ENCODE measurements around the gene NEGR1. TPM values are rescaled to one million over a fixed set of nuclear protein-coding genes. Genes with fewer than 3 reads are reported as not detected.

The NEGR1 gene
- total and polyA plus RNA-seq, 7 donors, result 1.3 to 10.2 (median 2.2) TPM

GRCh38 chr1:71427066-71427465 is 855.3 kb downstream of the NEGR1 start:
- Histone ChIP-seq H3K27ac (no peak overlapping the region), H3K9me3 (no peaks in the 10 kb centered on the region), H3K4me3 (no peak overlapping the region), H3K4me1 (no peaks in the 10 kb centered on the region), H3K27me3 (ENCODE audit: insufficient read depth in 3 of 3, low read length in 2 of 3) (no peaks in the 10 kb centered on the region), H3K36me3 (ENCODE audit: insufficient read depth in 1 of 2, low read depth in 1 of 2) (no peaks in the 10 kb centered on the region)
- 85 to 88% (median 86%) methylated on average over 3 of the region's 3 CpGs for WGBS, 3 donors
- intact Hi-C loops (cut with DNase I), result no loop called here
- no peak for TF ChIP-seq CTCF (IDR thresholded peaks at IDR 0.05)
- no peak for ATAC-seq
- DNase-seq, result no peak

GRCh38 chr1:71424536-71424935 is 857.8 kb downstream of the NEGR1 start:
- intact Hi-C loops (cut with DNase I), result no loop called here
- no peak for DNase-seq
- no peaks in the 10 kb centered on the region for H3K36me3 ChIP-seq (ENCODE audit: insufficient read depth in 1 of 2, low read depth in 1 of 2)
- H3K27ac ChIP-seq, result no peak overlapping the region
- no peaks in the 10 kb centered on the region for H3K4me1 ChIP-seq
- H3K27me3 ChIP-seq (ENCODE audit: insufficient read depth in 3 of 3, low read length in 2 of 3), result no peaks in the 10 kb centered on the region
- ATAC-seq, result no peak
- no peaks in the 10 kb centered on the region for H3K9me3 ChIP-seq
- TF ChIP-seq CTCF (IDR thresholded peaks at IDR 0.05), result no peak
- H3K4me3 ChIP-seq, result no peak overlapping the region

- ATAC-seq (no peak), DNase-seq (no peak)
- no peaks in the 10 kb centered on the region for H3K36me3 ChIP-seq (ENCODE audit: insufficient read depth in 1 of 2, low read depth in 1 of 2)
- intact Hi-C loops (cut with DNase I), result no loop called here
- H3K27ac ChIP-seq, result no peak overlapping the region
- no peaks in the 10 kb centered on the region for H3K27me3 ChIP-seq (ENCODE audit: insufficient read depth in 3 of 3, low read length in 2 of 3)
- H3K4me1 ChIP-seq, result no peaks in the 10 kb centered on the region
- no peaks in the 10 kb centered on the region for H3K9me3 ChIP-seq
- 55 to 59% (median 56%) methylated on average over 6 of the region's 6 CpGs for WGBS, 3 donors
- no peak for TF ChIP-seq CTCF (IDR thresholded peaks at IDR 0.05)
- no peak overlapping the region for H3K4me3 ChIP-seq
These were observed 860.1 kb downstream of the NEGR1 start for GRCh38 chr1:71422221-71422620.

- no peaks in the 10 kb centered on the region for H3K36me3 ChIP-seq (ENCODE audit: insufficient read depth in 1 of 2, low read depth in 1 of 2)
- ATAC-seq (no peak), DNase-seq (no peak)
- H3K9me3 ChIP-seq, result no peaks in the 10 kb centered on the region
- H3K27ac ChIP-seq, result no peak overlapping the region
- 76 to 84% (median 77%) methylated on average over 3 of the region's 3 CpGs for WGBS, 3 donors
- no peak overlapping the region for H3K4me3 ChIP-seq
- no peaks in the 10 kb centered on the region for H3K27me3 ChIP-seq (ENCODE audit: insufficient read depth in 3 of 3, low read length in 2 of 3)
- TF ChIP-seq CTCF (IDR thresholded peaks at IDR 0.05), result no peak
- intact Hi-C loops (cut with DNase I), result no loop called here
- no peaks in the 10 kb centered on the region for H3K4me1 ChIP-seq
These were observed 864.9 kb downstream of the NEGR1 start for GRCh38 chr1:71417421-71417820.

- no peaks in the 10 kb centered on the region for H3K27me3 ChIP-seq (ENCODE audit: insufficient read depth in 3 of 3, low read length in 2 of 3)
- H3K27ac ChIP-seq, result no peak overlapping the region
- H3K4me3 ChIP-seq, result no peak overlapping the region
- intact Hi-C loops (cut with DNase I), result no loop called here
- no peaks in the 10 kb centered on the region for H3K36me3 ChIP-seq (ENCODE audit: insufficient read depth in 1 of 2, low read depth in 1 of 2)
- no peak for ATAC-seq
- no peak for DNase-seq
- no peak for TF ChIP-seq CTCF (IDR thresholded peaks at IDR 0.05)
- H3K4me1 ChIP-seq, result no peaks in the 10 kb centered on the region
- H3K9me3 ChIP-seq, result no peaks in the 10 kb centered on the region
- WGBS, 3 donors, result 31 to 36% (median 33%) methylated on average over 2 of the region's 2 CpGs
These were observed 868.2 kb downstream of the NEGR1 start for GRCh38 chr1:71414179-71414578.

All from psoas muscle (tissue), 8 donors.